ENCODE data around the gene MIP. TPM values are rescaled to one million over a fixed set of nuclear protein-coding genes. Genes with fewer than 3 reads are reported as not detected.

MIP gene
- total RNA-seq, 1 donor from 2014 or later = not detected

- H3K4me3 Mint-ChIP-seq = no peak overlapping the region
- no peaks in the 10 kb centered on the region for H3K27me3 Mint-ChIP-seq (ENCODE audit: low read depth)
- no peak for DNase-seq (ENCODE audit: low read depth, low spot score)
- no peaks in the 10 kb centered on the region for H3K4me1 Mint-ChIP-seq
- peaks cover 15% of the 10 kb centered on the region for H3K36me3 Mint-ChIP-seq (ENCODE audit: low read depth)
- no peak overlapping the region for H3K27ac Mint-ChIP-seq (ENCODE audit: unreplicated experiment)
- no peak for TF ChIP-seq CTCF (conservative IDR thresholded peaks at IDR 0.05)
- no peaks in the 10 kb centered on the region for H3K9me3 Mint-ChIP-seq
These were observed 36.7 kb downstream of the MIP start for GRCh38 chr12:56417739-56418138.

- DNase-seq (ENCODE audit: low read depth, low spot score) = no peak
- H3K27ac Mint-ChIP-seq (ENCODE audit: unreplicated experiment) = no peak overlapping the region
- peaks cover 4% of the 10 kb centered on the region for H3K36me3 Mint-ChIP-seq (ENCODE audit: low read depth)
- no peak for TF ChIP-seq CTCF (conservative IDR thresholded peaks at IDR 0.05)
- no peaks in the 10 kb centered on the region for H3K27me3 Mint-ChIP-seq (ENCODE audit: low read depth)
- no peaks in the 10 kb centered on the region for H3K9me3 Mint-ChIP-seq
- no peaks in the 10 kb centered on the region for H3K4me1 Mint-ChIP-seq
- no peak overlapping the region for H3K4me3 Mint-ChIP-seq
These were observed 40.1 kb downstream of the MIP start for GRCh38 chr12:56414401-56414800.

- H3K4me1 Mint-ChIP-seq = no peaks in the 10 kb centered on the region
- TF ChIP-seq CTCF (conservative IDR thresholded peaks at IDR 0.05) = no peak
- no peak overlapping the region for H3K4me3 Mint-ChIP-seq
- no peaks in the 10 kb centered on the region for H3K9me3 Mint-ChIP-seq
- H3K27ac Mint-ChIP-seq (ENCODE audit: unreplicated experiment) = no peak overlapping the region
- H3K27me3 Mint-ChIP-seq (ENCODE audit: low read depth) = no peaks in the 10 kb centered on the region
- H3K36me3 Mint-ChIP-seq (ENCODE audit: low read depth) = no peaks in the 10 kb centered on the region
- DNase-seq (ENCODE audit: low read depth, low spot score) = no peak
These were observed 41.1 kb downstream of the MIP start for GRCh38 chr12:56413392-56413791.

GRCh38 chr12:56411781-56412639 is 42.4 kb downstream of the MIP start:
- TF ChIP-seq CTCF (conservative IDR thresholded peaks at IDR 0.05) = no peak
- Mint-ChIP-seq H3K27me3 (ENCODE audit: low read depth) (no peaks in the 10 kb centered on the region), H3K36me3 (ENCODE audit: low read depth) (no peaks in the 10 kb centered on the region), H3K4me3 (no peak overlapping the region), H3K27ac (ENCODE audit: unreplicated experiment) (no peak overlapping the region), H3K9me3 (no peaks in the 10 kb centered on the region), H3K4me1 (no peaks in the 10 kb centered on the region)
- no peak for DNase-seq (ENCODE audit: low read depth, low spot score)

- H3K27ac Mint-ChIP-seq (ENCODE audit: unreplicated experiment) = no peak overlapping the region
These were observed 43.7 kb downstream of the MIP start for GRCh38 chr12:56410768-56411167.

More at GRCh38 chr12:56410768-56411167, 43.7 kb downstream of the MIP start:
- no peak overlapping the region for H3K4me3 Mint-ChIP-seq
- H3K9me3 Mint-ChIP-seq = no peaks in the 10 kb centered on the region
- no peaks in the 10 kb centered on the region for H3K27me3 Mint-ChIP-seq (ENCODE audit: low read depth)
- TF ChIP-seq CTCF (conservative IDR thresholded peaks at IDR 0.05) = no peak
- H3K36me3 Mint-ChIP-seq (ENCODE audit: low read depth) = no peaks in the 10 kb centered on the region
- H3K4me1 Mint-ChIP-seq = no peaks in the 10 kb centered on the region
- DNase-seq (ENCODE audit: low read depth, low spot score) = no peak
